Bronchial epithelial cell (primary cell): ENCODE data around the gene MRPS21. TPM values are rescaled to one million over a fixed set of nuclear protein-coding genes. Genes with fewer than 3 reads are reported as not detected.

Experiments used
- DNase-seq: peaks from one replicate; pipeline ENCODE4 v3.0.0-alpha.2; 2010; ENCODE audit warnings: low read depth
- FAIRE-seq: peaks from 2 replicates; lab custom pipeline; 2011; peaks lifted over from hg19 to GRCh38; lab: Jason Lieb, UNC
- H3K27me3 ChIP-seq: 2 replicates; pipeline ENCODE4 v1.5.1; 2011; ENCODE audit warnings: low read length; ENCODE audit not compliant: control insufficient read depth, insufficient read depth
- H3K36me3 ChIP-seq: 2 replicates; pipeline ENCODE4 v1.5.1; 2011; ENCODE audit warnings: low read length; ENCODE audit not compliant: control insufficient read depth, insufficient read depth
- H3K4me3 ChIP-seq: 2 replicates; pipeline ENCODE4 v1.5.1; 2011; ENCODE audit warnings: mild to moderate bottlenecking, low read depth, low read length, control low read depth
- total RNA-seq: library from RNA; depleted of rRNA; stranded (reverse); fragments of >200 nt; gene quantifications from 2 replicates; pipeline ENCODE4 v1.2.1, GENCODE V29; 2014
- TF ChIP-seq, protein P1 (sequence below): IDR thresholded peaks from 2 replicates; pipeline ENCODE4 v1.5.1; 2011; ENCODE audit warnings: mild to moderate bottlenecking, moderate library complexity, low read length, control low read depth, inconsistent platforms; ENCODE audit not compliant: insufficient read depth, severe bottlenecking

Gene MRPS21
- 49.5 and 53.5 TPM in 2 replicates for total RNA-seq

DNA sequence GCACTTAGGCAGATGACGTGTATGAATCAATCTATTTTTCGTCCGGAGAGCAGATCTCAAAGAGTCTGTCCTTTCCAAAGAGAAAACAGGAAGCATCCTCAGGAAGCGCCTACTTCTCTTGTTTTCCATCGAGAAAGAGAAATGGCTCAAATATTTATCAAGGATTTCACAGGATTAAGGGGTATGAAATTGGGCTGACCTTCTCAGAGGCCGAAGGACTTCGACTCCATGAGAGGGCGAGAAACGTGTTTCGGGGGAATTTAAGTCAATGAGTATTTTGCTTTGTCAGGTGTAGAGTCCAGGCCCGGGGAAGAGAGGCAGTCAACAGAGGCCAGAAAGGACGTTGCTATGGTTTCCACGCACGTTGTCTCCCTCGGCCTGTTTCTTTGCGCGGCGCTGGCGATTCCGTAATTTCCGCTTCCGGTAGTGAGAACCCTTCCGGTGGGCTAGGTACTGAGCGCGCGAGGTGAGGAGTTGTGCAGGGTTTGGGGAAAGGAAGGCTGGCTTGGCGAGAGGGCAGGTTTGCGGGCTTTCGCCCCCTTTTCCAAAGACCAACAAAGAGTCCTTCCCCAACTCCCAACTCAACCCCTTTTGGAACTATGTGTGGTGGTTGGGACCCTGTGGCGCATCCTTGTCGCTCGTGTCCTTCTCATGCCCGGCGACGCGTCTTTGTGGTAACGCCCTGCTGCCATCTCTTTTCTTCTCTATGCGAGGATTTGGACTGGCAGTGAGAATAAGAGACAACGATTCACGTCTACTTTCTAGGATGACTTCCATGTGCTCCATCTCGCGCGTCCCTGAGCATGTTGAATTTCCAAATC lies at the start of gene MRPS21:
Gene MRPS21, plus strand, starts transcription at position 429 of the 821 bp plus-strand sequence. CDS start 506 bp downstream, outside the sequence.
- FAIRE-seq: no peak
- TF ChIP-seq, protein P1, sequence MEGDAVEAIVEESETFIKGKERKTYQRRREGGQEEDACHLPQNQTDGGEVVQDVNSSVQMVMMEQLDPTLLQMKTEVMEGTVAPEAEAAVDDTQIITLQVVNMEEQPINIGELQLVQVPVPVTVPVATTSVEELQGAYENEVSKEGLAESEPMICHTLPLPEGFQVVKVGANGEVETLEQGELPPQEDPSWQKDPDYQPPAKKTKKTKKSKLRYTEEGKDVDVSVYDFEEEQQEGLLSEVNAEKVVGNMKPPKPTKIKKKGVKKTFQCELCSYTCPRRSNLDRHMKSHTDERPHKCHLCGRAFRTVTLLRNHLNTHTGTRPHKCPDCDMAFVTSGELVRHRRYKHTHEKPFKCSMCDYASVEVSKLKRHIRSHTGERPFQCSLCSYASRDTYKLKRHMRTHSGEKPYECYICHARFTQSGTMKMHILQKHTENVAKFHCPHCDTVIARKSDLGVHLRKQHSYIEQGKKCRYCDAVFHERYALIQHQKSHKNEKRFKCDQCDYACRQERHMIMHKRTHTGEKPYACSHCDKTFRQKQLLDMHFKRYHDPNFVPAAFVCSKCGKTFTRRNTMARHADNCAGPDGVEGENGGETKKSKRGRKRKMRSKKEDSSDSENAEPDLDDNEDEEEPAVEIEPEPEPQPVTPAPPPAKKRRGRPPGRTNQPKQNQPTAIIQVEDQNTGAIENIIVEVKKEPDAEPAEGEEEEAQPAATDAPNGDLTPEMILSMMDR: no peak
- H3K27me3 ChIP-seq: no peaks in the 10 kb centered on the region
- peak within 1 kb of the TSS; percentile 82 for H3K4me3 ChIP-seq
- peak; percentile 75 for DNase-seq
- H3K36me3 ChIP-seq: peaks cover 5% of the 10 kb centered on the region

DNA sequence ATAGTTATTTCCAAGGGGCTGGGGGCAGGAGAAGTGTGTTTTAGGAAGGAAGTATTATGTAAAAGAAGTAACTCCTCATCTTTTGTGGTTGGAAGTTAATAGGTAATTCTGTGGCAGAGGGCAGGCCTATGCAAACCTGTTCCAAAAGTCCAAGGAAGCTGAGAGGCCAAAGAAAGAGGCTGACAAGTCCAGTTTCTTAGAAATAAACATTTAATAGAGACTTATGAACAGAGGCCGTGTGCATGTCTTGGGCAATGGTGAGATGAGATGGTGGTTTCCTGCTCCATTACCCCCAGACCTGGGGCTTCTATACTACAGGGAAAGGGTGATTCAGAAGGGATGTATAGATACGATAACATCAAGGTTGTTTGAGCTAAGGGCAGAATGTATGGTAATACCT lies 43.7 kb upstream of the MRPS21 start:
- Histone ChIP-seq H3K4me3 (no peak overlapping the region), H3K27me3 (no peaks in the 10 kb centered on the region), H3K36me3 (no peaks in the 10 kb centered on the region)
- no peak for FAIRE-seq
- DNase-seq: no peak
- TF ChIP-seq, protein P1: no peak

DNA sequence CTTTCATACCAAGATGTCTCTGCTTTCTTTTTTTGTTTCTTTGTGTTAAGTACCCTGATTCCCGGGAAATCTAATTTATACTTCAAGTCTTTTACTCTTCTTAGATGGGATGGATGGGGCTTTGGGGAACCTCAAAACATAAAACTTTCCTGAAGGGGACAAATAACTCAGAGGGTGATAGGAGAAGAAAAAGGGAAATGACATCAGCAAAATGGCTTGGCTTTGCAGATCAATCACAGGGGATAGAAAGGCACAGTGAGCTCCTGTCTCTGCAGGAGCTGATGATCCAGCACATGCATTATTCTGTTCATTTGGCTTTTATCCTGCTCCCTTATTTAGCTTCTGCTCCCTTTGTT lies 37.5 kb upstream of the MRPS21 start:
- no peak for DNase-seq
- Histone ChIP-seq H3K4me3 (no peak overlapping the region), H3K27me3 (no peaks in the 10 kb centered on the region), H3K36me3 (no peaks in the 10 kb centered on the region)
- TF ChIP-seq, protein P1: no peak
- FAIRE-seq: no peak

DNA sequence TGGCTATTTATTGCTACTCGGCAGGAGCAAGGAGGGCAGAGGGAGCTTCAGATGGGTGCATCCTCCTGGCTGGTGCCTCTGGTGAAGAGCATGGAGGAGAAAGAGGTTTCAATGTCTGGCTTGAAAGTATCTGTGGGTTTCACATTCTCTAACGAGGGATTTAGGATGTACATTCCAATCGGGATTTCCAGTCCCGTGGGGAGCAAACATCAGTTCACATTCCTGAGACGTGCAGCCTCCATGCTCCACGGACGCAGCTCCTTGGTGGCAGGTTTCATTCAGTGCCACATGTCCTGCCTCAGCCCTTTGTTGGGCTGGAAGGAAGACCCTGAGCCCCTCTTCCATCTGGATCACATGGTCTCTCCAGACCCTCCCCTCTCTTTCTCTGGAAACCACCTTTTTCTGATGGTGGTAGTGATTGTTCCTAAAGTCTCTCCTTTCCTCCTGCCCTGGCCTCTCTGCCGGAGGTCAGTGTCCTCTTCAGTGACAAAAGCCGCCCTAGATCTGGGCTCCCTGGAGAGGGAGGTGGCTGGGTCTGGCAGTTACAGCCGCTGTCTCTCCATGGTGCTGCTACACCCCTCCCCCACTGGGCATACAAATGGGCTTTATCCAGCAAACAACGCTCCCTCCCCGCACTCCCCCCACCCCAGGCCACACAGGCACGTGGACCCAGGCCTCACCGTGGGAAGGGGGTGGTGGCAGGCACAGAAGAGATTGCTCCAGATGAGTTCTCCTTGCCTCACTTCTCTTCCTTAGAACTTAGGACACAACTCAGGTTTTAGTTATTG lies 36.9 kb upstream of the MRPS21 start:
- H3K27me3 ChIP-seq: no peaks in the 10 kb centered on the region
- no peak overlapping the region for H3K4me3 ChIP-seq
- H3K36me3 ChIP-seq: no peaks in the 10 kb centered on the region
- DNase-seq (no peak), FAIRE-seq (no peak)
- TF ChIP-seq, protein P1: no peak

DNA sequence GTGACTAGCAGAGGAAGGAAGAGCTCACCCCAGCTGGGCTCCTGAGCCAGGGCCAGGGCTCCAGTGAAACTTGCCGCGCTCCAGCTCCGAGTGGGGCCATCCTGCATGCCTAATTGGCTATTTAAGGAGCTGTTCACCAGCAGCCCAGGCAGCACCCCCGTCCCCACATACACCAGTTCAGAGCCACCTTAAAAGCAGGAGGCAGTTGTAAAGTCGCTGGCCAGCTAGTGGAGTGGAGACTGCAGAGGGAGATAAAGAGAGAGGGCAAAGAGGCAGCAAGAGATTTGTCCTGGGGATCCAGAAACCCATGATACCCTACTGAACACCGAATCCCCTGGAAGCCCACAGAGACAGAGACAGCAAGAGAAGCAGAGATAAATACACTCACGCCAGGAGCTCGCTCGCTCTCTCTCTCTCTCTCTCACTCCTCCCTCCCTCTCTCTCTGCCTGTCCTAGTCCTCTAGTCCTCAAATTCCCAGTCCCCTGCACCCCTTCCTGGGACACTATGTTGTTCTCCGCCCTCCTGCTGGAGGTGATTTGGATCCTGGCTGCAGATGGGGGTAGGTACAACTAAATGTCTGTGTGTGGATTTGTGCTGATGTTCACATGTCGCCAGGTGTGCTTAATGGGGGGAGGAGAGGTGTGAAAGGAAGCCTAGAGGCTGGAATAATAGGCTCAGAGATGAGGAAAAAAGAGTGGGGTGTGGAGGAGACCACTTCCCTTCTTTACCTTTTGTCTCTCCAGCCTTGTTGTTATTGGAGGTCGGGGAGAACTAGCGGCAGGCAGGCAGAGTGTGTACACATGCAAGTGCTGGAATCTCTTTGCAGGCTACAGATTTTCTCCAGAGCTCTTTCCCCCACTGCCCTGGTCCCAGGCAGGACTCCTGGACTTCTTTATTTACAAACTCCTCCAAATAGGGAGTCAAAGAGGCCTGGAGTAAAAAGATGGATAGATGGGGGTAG lies 35.8 kb upstream of the MRPS21 start, which contains the start of gene CA14:
Gene CA14, plus strand, starts transcription at position 151 of the 962 bp plus-strand sequence. Its CDS starts 355 bp downstream, at position 506.
- Histone ChIP-seq H3K4me3 (no peak within 1 kb of the TSS), H3K27me3 (no peaks in the 10 kb centered on the region), H3K36me3 (no peaks in the 10 kb centered on the region)
- FAIRE-seq (no peak), DNase-seq (no peak)
- TF ChIP-seq, protein P1: no peak
